K562 (cell line): ENCODE results near the gene MBD4.

Experiments
- CTCF ChIP-seq, 3 experiments: IDR thresholded peaks in 2 of 3; conservative IDR thresholded peaks in 1 of 3; 2 replicates each; pipeline ENCODE4 v1.5.1; 2011 to 2012; ENCODE audit warnings: low read length in 3 of 3, mild to moderate bottlenecking in 3 of 3, control low read depth in 2 of 3, improper control_type of control experiment in 1 of 3, inconsistent platforms in 1 of 3, low read depth in 1 of 3, mixed read lengths in 1 of 3, moderate library complexity in 1 of 3; ENCODE audit not compliant: insufficient read depth in 2 of 3
- E2F6 ChIP-seq, 2 experiments: IDR thresholded peaks; 2 replicates each; pipeline ENCODE4 v1.6.1; 2011; ENCODE audit warnings: borderline replicate concordance in 1 of 2, control low read depth in 1 of 2, low read depth in 1 of 2, low read length in 1 of 2, mild to moderate bottlenecking in 1 of 2, mixed read lengths in 1 of 2, moderate library complexity in 1 of 2; ENCODE audit not compliant: insufficient read depth in 1 of 2, insufficient read length in 1 of 2, poor library complexity in 1 of 2, severe bottlenecking in 1 of 2; ENCODE audit errors: extremely low read depth in 1 of 2
- NRF1 ChIP-seq, 2 experiments: fragments of 450-650 bp; IDR thresholded peaks in 1 of 2; conservative IDR thresholded peaks in 1 of 2; 2 replicates each; pipeline ENCODE4 v1.6.1; 2014; ENCODE audit warnings: mild to moderate bottlenecking in 2 of 2
- SNIP1 ChIP-seq: fragments of 450-650 bp; IDR thresholded peaks from 2 replicates; pipeline ENCODE4 v1.7.1; 2017; ENCODE audit warnings: low read depth, mild to moderate bottlenecking

- TF ChIP-seq CTCF (IDR thresholded peaks at IDR 0.05 in 2 of 3, conservative IDR thresholded peaks at IDR 0.05 in 1 of 3; ENCODE audit: insufficient read depth in 2 of 3, low read depth in 1 of 3, low read length in 3 of 3) (no peak), SNIP1 (no peak), E2F6 (IDR thresholded peaks at IDR 0.05; ENCODE audit: borderline replicate concordance in 1 of 2, extremely low read depth in 1 of 2, insufficient read depth in 1 of 2, insufficient read length in 1 of 2, low read depth in 1 of 2, low read length in 1 of 2, poor library complexity in 1 of 2, severe bottlenecking in 1 of 2) (no peak), NRF1 (conservative IDR thresholded peaks at IDR 0.05 in 1 of 2, IDR thresholded peaks at IDR 0.05 in 1 of 2) (no peak)
These were observed 18.4 kb downstream of the MBD4 start for GRCh38 chr3:129421236-129421883.
